Smooth muscle cell (in vitro differentiated cells): Measurements from ENCODE around the gene SCN8A. TPM values are rescaled to one million over a fixed set of nuclear protein-coding genes. Genes with fewer than 3 reads are reported as not detected.

Experiments
- DNase-seq: peaks from one replicate; lab custom pipeline; 2025; ENCODE audit not compliant: unreplicated experiment; lab: John Stamatoyannopoulos, UW
- H2AFZ ChIP-seq: fragments of 200-600 bp; sonication (generic); 2 replicates; pipeline ENCODE4 v1.6.0; 2016; ENCODE audit warnings: antibody characterized with exemption, low read depth, mild to moderate bottlenecking
- H3F3A ChIP-seq: fragments of 200-600 bp; sonication (generic); 2 replicates; pipeline ENCODE4 v1.6.0; 2017; ENCODE audit warnings: antibody characterized with exemption, low read depth
- H3K27ac ChIP-seq: fragments of 200-600 bp; sonication (generic); 2 replicates; pipeline ENCODE4 v1.5.1; 2016; ENCODE audit warnings: low read depth, mild to moderate bottlenecking
- H3K27me3 ChIP-seq: fragments of 200-600 bp; sonication (generic); 2 replicates; pipeline ENCODE4 v1.6.1; 2016; ENCODE audit warnings: low read depth, mild to moderate bottlenecking
- H3K36me3 ChIP-seq: fragments of 200-600 bp; sonication (generic); 2 replicates; pipeline ENCODE4 v1.5.1; 2016; ENCODE audit warnings: low read depth
- H3K4me1 ChIP-seq: fragments of 200-600 bp; sonication (generic); 2 replicates; pipeline ENCODE4 v1.5.1; 2016; ENCODE audit warnings: low read depth
- H3K4me2 ChIP-seq: fragments of 200-600 bp; sonication (generic); 2 replicates; pipeline ENCODE4 v1.6.0; 2016; ENCODE audit warnings: mild to moderate bottlenecking
- H3K4me3 ChIP-seq: fragments of 200-600 bp; sonication (generic); 2 replicates; pipeline ENCODE4 v1.5.1; 2016; ENCODE audit warnings: mild to moderate bottlenecking
- H3K79me2 ChIP-seq: fragments of 200-600 bp; sonication (generic); 2 replicates; pipeline ENCODE4 v1.6.0; 2016; ENCODE audit warnings: low read depth, mild to moderate bottlenecking
- H3K9ac ChIP-seq: fragments of 200-600 bp; sonication (generic); 2 replicates; pipeline ENCODE4 v1.6.0; 2016; ENCODE audit warnings: low read depth
- H3K9me3 ChIP-seq: fragments of 200-600 bp; sonication (generic); replicated peaks from 2 replicates; pipeline ENCODE4 v1.5.1; 2016; ENCODE audit warnings: low read depth
- H4K20me1 ChIP-seq: fragments of 200-600 bp; sonication (generic); 2 replicates; pipeline ENCODE4 v1.6.0; 2016; ENCODE audit warnings: low read depth
- WGBS: methylation state at CpG from one replicate; pipeline ENCODE4 v1.1.7; 2016; ENCODE audit warnings: low lambda C conversion rate; 5-methylcytosine and 5-hydroxymethylcytosine counted together
- polyA plus RNA-seq: library from polyadenylated mRNA; unstranded; fragments of >200 nt; fragmentation: Nextera tagmentation; extraction: Ambion mirVana; gene quantifications from 2 replicates; pipeline ENCODE4 v1.2.1, GENCODE V29; 2016
- total RNA-seq: library from RNA; depleted of rRNA; stranded (reverse); fragments of >200 nt; gene quantifications from 2 replicates; pipeline ENCODE4 v1.2.3, GENCODE V29; 2014
- TF ChIP-seq, protein P1 (sequence below): fragments of 200-600 bp; sonication (generic); IDR thresholded peaks from 2 replicates; pipeline ENCODE4 v1.5.1; 2017; ENCODE audit warnings: borderline replicate concordance, mild to moderate bottlenecking, antibody characterized with exemption; ENCODE audit not compliant: insufficient read depth, poor library complexity, severe bottlenecking

Gene SCN8A
- total and polyA plus RNA-seq, 2 experiments from 2014 or later = 0.38 to 4.5 TPM

DNA sequence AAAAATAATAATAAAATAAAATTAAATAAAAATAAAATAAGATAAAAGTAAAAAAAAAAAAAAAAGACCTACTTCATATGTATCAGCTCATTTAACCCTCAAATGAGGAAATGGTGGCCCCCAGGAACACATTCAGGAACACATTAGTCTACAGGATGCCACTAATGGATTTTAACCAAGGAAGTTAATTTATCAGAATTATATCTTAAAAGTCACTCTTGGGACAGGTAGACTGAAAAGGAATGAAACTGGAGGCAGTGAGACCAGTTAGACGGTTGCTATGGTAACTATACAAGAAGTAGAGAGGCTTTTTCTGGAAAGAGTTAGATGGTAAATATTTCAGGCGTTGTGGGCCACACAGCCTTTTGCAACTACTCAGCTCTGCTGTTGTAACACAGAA is 54.9 kb downstream of the SCN8A start:
- Histone ChIP-seq H3K79me2 (no peaks in the 10 kb centered on the region), H3K4me1 (no peaks in the 10 kb centered on the region), H3F3A (no peaks in the 10 kb centered on the region), H3K9me3 (no peaks in the 10 kb centered on the region), H2AFZ (no peak overlapping the region), H3K4me2 (no peak overlapping the region), H3K9ac (no peak overlapping the region), H3K27ac (no peak overlapping the region), H4K20me1 (no peaks in the 10 kb centered on the region), H3K27me3 (no peaks in the 10 kb centered on the region), H3K4me3 (no peak overlapping the region), H3K36me3 (no peaks in the 10 kb centered on the region)
- DNase-seq = no peak
- 95% methylated on average over 2 of the region's 2 CpGs for WGBS
- TF ChIP-seq, protein P1, sequence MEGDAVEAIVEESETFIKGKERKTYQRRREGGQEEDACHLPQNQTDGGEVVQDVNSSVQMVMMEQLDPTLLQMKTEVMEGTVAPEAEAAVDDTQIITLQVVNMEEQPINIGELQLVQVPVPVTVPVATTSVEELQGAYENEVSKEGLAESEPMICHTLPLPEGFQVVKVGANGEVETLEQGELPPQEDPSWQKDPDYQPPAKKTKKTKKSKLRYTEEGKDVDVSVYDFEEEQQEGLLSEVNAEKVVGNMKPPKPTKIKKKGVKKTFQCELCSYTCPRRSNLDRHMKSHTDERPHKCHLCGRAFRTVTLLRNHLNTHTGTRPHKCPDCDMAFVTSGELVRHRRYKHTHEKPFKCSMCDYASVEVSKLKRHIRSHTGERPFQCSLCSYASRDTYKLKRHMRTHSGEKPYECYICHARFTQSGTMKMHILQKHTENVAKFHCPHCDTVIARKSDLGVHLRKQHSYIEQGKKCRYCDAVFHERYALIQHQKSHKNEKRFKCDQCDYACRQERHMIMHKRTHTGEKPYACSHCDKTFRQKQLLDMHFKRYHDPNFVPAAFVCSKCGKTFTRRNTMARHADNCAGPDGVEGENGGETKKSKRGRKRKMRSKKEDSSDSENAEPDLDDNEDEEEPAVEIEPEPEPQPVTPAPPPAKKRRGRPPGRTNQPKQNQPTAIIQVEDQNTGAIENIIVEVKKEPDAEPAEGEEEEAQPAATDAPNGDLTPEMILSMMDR = no peak

DNA sequence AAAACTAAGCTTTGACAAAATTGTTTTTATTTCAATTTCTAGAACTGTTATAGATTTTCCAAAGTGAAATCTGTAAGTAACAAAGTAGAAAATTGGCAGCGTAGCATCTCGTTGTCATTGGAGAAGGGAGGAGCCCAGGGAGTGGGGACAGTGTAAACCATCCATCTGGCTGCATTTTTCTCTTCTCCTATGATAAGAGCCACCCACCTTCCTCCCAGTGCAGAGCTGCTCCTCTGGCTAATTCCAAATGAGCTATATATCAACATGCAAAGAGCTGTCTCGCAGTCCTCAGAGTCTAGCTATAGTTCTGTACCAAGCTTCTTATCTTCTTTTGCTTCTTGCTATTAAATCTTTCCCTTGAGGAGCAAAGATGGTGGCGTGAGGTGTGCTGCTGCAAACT is 56.6 kb downstream of the SCN8A start:
- WGBS = 87% methylated on average over 4 of the region's 4 CpGs
- Histone ChIP-seq H3K4me1 (no peaks in the 10 kb centered on the region), H3F3A (no peaks in the 10 kb centered on the region), H3K27ac (no peak overlapping the region), H2AFZ (no peak overlapping the region), H3K4me3 (no peak overlapping the region), H4K20me1 (no peaks in the 10 kb centered on the region), H3K36me3 (no peaks in the 10 kb centered on the region), H3K9ac (no peak overlapping the region), H3K9me3 (no peaks in the 10 kb centered on the region), H3K79me2 (no peaks in the 10 kb centered on the region), H3K4me2 (no peak overlapping the region), H3K27me3 (no peaks in the 10 kb centered on the region)
- TF ChIP-seq, protein P1 = no peak
- DNase-seq = no peak

DNA sequence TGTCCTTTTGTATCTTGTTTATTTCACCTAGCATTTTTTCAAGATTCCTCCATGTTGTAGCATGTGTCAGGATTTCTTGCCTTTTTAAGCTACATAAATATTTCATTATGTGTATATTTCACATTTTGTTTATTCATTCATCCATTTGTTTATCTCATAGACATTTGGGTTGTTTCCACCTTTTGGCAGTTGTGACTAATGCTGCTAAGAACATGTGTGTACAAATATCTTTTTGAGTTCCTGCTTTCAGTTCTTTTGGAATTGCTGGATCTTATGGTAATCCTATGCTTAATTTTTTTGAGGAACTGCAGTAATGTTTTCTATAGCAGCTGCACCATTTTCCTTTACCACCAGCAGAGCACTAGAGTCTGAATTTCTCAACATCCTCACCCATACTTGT is 62.4 kb downstream of the SCN8A start:
- Histone ChIP-seq H3K36me3 (no peaks in the 10 kb centered on the region), H3K9ac (no peak overlapping the region), H3K9me3 (no peaks in the 10 kb centered on the region), H3K27ac (no peak overlapping the region), H4K20me1 (no peaks in the 10 kb centered on the region), H3K4me3 (no peak overlapping the region), H3F3A (no peaks in the 10 kb centered on the region), H3K79me2 (no peaks in the 10 kb centered on the region), H3K4me1 (no peaks in the 10 kb centered on the region), H3K4me2 (no peak overlapping the region), H2AFZ (no peak overlapping the region), H3K27me3 (no peaks in the 10 kb centered on the region)
- DNase-seq = no peak
- TF ChIP-seq, protein P1 = no peak

DNA sequence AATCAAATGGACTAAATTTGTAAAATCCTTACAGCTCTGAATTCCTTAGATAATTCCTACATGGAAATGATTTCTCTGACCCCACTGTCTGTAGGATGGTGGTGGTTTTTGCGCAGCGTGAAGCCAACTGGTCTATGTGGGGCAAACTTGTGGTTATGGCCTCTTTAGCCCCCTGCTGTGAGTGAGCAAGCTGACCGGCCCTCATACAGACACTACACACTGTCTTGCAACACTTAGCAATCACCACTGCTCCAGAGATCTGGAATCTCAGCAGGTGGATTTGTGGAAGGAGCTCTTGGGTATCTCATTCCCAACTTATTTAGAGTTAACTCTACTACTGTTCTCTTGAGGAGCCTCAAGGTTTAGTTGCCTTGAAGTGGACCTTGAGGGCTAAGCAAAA is 70.2 kb downstream of the SCN8A start:
- Histone ChIP-seq H3K79me2 (no peaks in the 10 kb centered on the region), H3K4me3 (no peak overlapping the region), H3K36me3 (no peaks in the 10 kb centered on the region), H3K27ac (no peak overlapping the region), H3K4me1 (no peaks in the 10 kb centered on the region), H3K4me2 (no peak overlapping the region), H4K20me1 (no peaks in the 10 kb centered on the region), H2AFZ (no peak overlapping the region), H3K27me3 (no peaks in the 10 kb centered on the region), H3K9me3 (no peaks in the 10 kb centered on the region), H3K9ac (no peak overlapping the region), H3F3A (no peaks in the 10 kb centered on the region)
- TF ChIP-seq, protein P1 = no peak
- 98% methylated on average over 3 of the region's 3 CpGs for WGBS
- DNase-seq = no peak
